GM19455 (cell line): ENCODE results near the gene YPEL2.
"Not testable (repeated sequence)": the region's sequence is repeated elsewhere in the genome, so short reads cannot be mapped to it uniquely, and the experiment has no call there.

Experiments used
- ATAC-seq: cut with Tn5 transposase; IDR thresholded peaks from one replicate; pipeline ENCODE4 v1.9.1; 2021; ENCODE audit not compliant: unreplicated experiment

The YPEL2 gene

GRCh38 chr17:59375857-59376256 lies 44.4 kb downstream of the YPEL2 start:
- ATAC-seq: no peak

GRCh38 chr17:59376506-59376905 lies 45.1 kb downstream of the YPEL2 start:
- ATAC-seq: no peak

GRCh38 chr17:59377410-59377809 lies 46.0 kb downstream of the YPEL2 start:
- ATAC-seq: no peak

- no peak for ATAC-seq
Observed at GRCh38 chr17:59378675-59379074, 47.2 kb downstream of the YPEL2 start.

- ATAC-seq: no peak
Observed at GRCh38 chr17:59380474-59380873, 49.0 kb downstream of the YPEL2 start.

GRCh38 chr17:59381716-59382570 lies 50.5 kb downstream of the YPEL2 start:
- no peak for ATAC-seq

- no peak for ATAC-seq
Observed at GRCh38 chr17:59383893-59384292, 52.4 kb downstream of the YPEL2 start.

GRCh38 chr17:59387351-59388068 lies 56.1 kb downstream of the YPEL2 start:
- ATAC-seq: no peak

- ATAC-seq: no peak
Observed at GRCh38 chr17:59388069-59388556, 56.7 kb downstream of the YPEL2 start.

- ATAC-seq: no peak
Observed at GRCh38 chr17:59389066-59389465, 57.6 kb downstream of the YPEL2 start.

- ATAC-seq: no peak
Observed at GRCh38 chr17:59391021-59391420, 59.6 kb downstream of the YPEL2 start.

GRCh38 chr17:59392973-59393679 lies 61.7 kb downstream of the YPEL2 start:
- ATAC-seq: no peak

GRCh38 chr17:59393742-59394410 lies 62.4 kb downstream of the YPEL2 start:
- not testable (repeated sequence) for ATAC-seq

- ATAC-seq: no peak
Observed at GRCh38 chr17:59396134-59396826, 64.8 kb downstream of the YPEL2 start.

GRCh38 chr17:59397316-59398073 lies 66.0 kb downstream of the YPEL2 start:
- ATAC-seq: no peak

- ATAC-seq: no peak
Observed at GRCh38 chr17:59399914-59400313, 68.5 kb downstream of the YPEL2 start.

GRCh38 chr17:59400858-59401257 lies 69.4 kb downstream of the YPEL2 start:
- no peak for ATAC-seq

GRCh38 chr17:59401274-59401673 lies 69.8 kb downstream of the YPEL2 start:
- no peak for ATAC-seq

GRCh38 chr17:59401725-59402124 lies 70.3 kb downstream of the YPEL2 start:
- no peak for ATAC-seq

GRCh38 chr17:59402760-59403159 lies 71.3 kb downstream of the YPEL2 start:
- no peak for ATAC-seq
